ENCODE data around the gene PSME3IP1.

GRCh38 chr16:57143149-57143921, 42.5 kb downstream of the PSME3IP1 start:
- TF ChIP-seq SIX5 (IDR thresholded peaks at IDR 0.05; ENCODE audit: borderline replicate concordance in 1 of 2, insufficient read depth in 1 of 2, low read depth in 1 of 2, low read length in 2 of 2) (no peak), EP300 (IDR thresholded peaks at IDR 0.05; ENCODE audit: low read length) (no peak), GTF2F1 (IDR thresholded peaks at IDR 0.05; ENCODE audit: low read depth, low read length) (no peak), ZNF24 (IDR thresholded peaks at IDR 0.05) (no peak), RERE (CRISPR knock-in tag; IDR thresholded peaks at IDR 0.05; ENCODE audit: borderline replicate concordance) (no peak), NFE2 (IDR thresholded peaks at IDR 0.05; ENCODE audit: low read depth) (no peak), RAD51 (IDR thresholded peaks at IDR 0.05; ENCODE audit: borderline replicate concordance, low read depth) (no peak)

All from K562 (cell line).